GM18861 (cell line): ENCODE measurements around the gene ATXN7.

Source experiments
- ATAC-seq: cut with Tn5 transposase; IDR thresholded peaks from one replicate; pipeline ENCODE4 v1.9.1; 2021; ENCODE audit not compliant: unreplicated experiment

The ATXN7 gene

GRCh38 chr3:63933459-63933858 lies 69.8 kb downstream of the ATXN7 start:
- ATAC-seq = peak; percentile 60

- ATAC-seq = no peak
These were observed 70.6 kb downstream of the ATXN7 start for GRCh38 chr3:63934041-63934866.

- no peak for ATAC-seq
These were observed 73.3 kb downstream of the ATXN7 start for GRCh38 chr3:63936925-63937324.

GRCh38 chr3:63937661-63938651 lies 74.3 kb downstream of the ATXN7 start:
- ATAC-seq = peak; percentile 50

GRCh38 chr3:63940389-63940757 lies 76.7 kb downstream of the ATXN7 start:
- no peak for ATAC-seq

- ATAC-seq = no peak
These were observed 78.9 kb downstream of the ATXN7 start for GRCh38 chr3:63942528-63942927.

- ATAC-seq = no peak
These were observed 80.0 kb downstream of the ATXN7 start for GRCh38 chr3:63943678-63944077.

GRCh38 chr3:63945558-63946096 lies 82.0 kb downstream of the ATXN7 start:
- no peak for ATAC-seq

- no peak for ATAC-seq
These were observed 83.1 kb downstream of the ATXN7 start for GRCh38 chr3:63946753-63947152.

- no peak for ATAC-seq
These were observed 83.9 kb downstream of the ATXN7 start for GRCh38 chr3:63947594-63947993.

- ATAC-seq = no peak
These were observed 85.3 kb downstream of the ATXN7 start for GRCh38 chr3:63949005-63949404.

GRCh38 chr3:63950698-63951097 lies 87.0 kb downstream of the ATXN7 start:
- no peak for ATAC-seq

GRCh38 chr3:63951492-63952247 lies 88.0 kb downstream of the ATXN7 start:
- ATAC-seq = peak; percentile 52

GRCh38 chr3:63952248-63952594 lies 88.6 kb downstream of the ATXN7 start:
- no peak for ATAC-seq

GRCh38 chr3:63954182-63954581 lies 90.5 kb downstream of the ATXN7 start:
- no peak for ATAC-seq

- no peak for ATAC-seq
These were observed 91.5 kb downstream of the ATXN7 start for GRCh38 chr3:63955036-63955650.

GRCh38 chr3:63955830-63956545 lies 92.3 kb downstream of the ATXN7 start:
- ATAC-seq = no peak

- ATAC-seq = no peak
These were observed 95.5 kb downstream of the ATXN7 start for GRCh38 chr3:63959146-63959545.

GRCh38 chr3:63960048-63960711 lies 96.5 kb downstream of the ATXN7 start:
- ATAC-seq = peak; percentile 40
